Astrocyte of the hippocampus (primary cell): ENCODE measurements around the gene CCNYL1.

Experiments
- DNase-seq: peaks from one replicate; pipeline ENCODE4 v3.0.0; 2011; ENCODE audit warnings: low read depth, low spot score

CCNYL1 gene

DNA sequence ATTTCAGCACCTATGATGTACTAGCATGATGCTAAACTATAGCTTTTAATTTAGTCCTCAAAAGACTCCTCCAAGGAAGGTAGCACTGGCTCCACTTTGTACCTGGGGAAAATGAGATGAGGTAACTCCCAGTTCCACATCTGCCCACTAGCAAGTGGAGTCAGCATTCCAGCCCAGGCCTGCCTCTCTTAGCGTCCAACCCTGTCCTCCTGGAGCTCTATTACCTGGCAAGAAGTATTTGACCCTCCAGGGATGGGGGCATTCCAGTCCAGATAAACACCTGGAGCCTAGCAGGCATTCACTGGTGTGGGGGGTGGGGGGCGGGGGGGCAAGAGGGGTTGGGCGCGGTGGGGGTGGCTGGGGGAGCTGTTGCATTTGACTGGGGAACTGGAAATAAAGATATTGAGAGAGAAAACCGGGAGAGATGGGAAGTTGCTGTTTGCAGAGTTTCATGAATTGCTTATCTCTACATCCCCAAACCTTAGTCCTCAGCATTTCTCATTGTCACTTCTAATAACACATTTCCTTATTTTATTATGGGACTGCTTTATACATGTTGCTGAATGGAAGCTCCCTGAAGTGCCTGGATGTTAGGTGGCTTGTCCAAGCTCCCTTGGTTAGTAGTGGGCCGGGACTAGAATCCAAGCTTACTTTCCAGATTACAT, 80.3 kb downstream of the CCNYL1 start:
- DNase-seq: no peak

- peak; percentile 87 for DNase-seq
These were observed 80.9 kb downstream of the CCNYL1 start for GRCh38 chr2:207792244-207792785.

DNA sequence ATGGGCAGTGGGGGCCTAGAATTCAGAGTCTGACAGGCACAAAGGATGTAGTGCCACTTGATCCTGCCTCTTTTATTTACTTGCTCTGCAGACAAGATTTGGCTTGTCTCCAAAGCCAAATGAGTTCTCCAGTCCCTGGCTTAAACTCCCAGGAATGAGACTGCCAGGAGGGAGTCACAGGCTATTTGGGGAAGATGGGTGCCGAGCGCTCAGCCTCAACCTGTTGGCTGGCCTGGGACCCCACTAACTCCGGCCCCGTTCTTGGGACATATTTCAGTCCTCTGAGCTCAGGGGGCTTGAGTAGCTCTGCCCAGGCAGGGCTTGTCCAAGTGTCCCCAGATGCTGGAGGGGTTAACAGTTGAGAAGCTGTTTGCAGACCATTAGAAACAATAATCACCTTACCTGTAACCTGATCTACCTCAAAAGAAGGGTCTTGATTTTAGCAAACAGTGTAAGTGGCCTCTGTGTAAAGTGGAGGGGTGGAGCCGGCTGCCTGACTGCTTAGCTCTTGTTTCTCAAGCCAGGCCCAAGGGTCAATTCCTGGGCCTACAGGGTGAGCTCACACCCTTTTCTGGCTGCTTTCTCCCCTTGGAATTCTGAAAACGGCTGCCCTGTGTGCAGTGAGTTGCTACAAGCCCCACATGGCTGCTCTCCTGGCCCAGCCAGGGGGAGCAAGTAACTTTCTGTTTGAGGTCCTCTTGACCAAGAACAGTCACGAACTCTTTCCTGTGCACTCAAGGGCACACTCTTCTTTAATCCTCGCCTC, 85.3 kb downstream of the CCNYL1 start:
- peak; percentile 70 for DNase-seq

DNA sequence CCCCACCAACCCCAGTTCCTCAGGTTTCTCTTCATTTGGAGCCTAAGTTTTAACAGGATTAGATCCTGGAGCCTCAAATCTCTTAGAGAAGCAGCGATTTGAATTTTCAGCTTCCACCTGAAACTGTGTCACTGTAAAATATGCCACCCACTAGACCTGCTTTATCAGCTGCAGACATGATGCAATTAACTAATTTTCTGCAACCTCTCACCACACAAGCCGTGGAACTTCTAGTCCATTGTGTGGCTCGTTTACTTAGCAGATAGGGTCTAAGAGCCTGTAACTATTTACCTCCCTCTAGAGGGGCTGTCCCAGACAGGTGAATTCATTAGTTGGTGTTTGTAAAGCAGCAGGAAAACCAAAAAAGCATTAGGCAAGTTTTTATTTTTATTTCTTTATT, 89.8 kb downstream of the CCNYL1 start:
- DNase-seq: no peak

DNA sequence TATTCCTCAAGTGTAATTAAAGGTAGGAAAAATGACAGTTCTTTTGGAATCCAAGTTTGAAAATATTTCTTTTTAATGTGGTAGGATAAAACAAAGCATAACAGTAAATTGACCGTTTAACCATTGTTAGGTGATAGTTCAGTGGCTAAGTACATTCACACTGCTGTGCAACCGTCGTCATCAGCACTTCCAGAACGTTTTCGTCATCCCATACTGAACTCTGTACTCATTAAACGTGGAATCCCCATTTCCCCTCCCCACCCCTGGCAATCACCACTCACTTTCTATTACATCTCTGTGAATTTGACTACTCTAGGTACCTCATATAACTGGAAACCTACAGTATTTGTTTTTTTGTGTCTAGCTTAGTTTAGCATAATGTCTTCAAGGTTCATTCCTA, 91.2 kb downstream of the CCNYL1 start:
- DNase-seq: no peak
